ENCODE data around the gene AMOTL1.

DNA sequence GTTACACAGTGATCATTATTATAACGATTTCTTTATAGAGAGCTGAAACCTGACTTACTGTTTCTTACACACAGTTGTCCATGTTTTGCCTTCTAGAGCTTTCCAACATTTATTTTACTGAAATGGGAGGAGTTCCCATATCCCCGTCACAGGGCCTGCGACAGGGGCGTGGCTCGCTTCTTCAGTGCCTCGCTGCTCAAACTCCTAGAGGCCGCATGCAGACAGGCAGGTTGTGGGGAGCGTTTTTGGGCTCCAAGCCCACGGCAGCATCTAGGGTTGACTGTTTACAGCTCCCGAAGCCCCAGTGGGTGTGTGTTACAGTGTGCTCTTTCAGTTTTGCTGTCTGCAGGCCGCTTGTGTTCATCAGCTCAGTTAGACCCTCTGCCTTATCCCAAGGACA lies 12.7 kb upstream of the AMOTL1 start:
- TF ChIP-seq, protein P1, sequence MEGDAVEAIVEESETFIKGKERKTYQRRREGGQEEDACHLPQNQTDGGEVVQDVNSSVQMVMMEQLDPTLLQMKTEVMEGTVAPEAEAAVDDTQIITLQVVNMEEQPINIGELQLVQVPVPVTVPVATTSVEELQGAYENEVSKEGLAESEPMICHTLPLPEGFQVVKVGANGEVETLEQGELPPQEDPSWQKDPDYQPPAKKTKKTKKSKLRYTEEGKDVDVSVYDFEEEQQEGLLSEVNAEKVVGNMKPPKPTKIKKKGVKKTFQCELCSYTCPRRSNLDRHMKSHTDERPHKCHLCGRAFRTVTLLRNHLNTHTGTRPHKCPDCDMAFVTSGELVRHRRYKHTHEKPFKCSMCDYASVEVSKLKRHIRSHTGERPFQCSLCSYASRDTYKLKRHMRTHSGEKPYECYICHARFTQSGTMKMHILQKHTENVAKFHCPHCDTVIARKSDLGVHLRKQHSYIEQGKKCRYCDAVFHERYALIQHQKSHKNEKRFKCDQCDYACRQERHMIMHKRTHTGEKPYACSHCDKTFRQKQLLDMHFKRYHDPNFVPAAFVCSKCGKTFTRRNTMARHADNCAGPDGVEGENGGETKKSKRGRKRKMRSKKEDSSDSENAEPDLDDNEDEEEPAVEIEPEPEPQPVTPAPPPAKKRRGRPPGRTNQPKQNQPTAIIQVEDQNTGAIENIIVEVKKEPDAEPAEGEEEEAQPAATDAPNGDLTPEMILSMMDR (IDR thresholded peaks at IDR 0.05): no peak
- no peak for TF ChIP-seq POLR2A (IDR thresholded peaks at IDR 0.05)
- no peak for TF ChIP-seq EP300 (IDR thresholded peaks at IDR 0.05)

Data from stomach (tissue), 4 donors.